Esophagus muscularis mucosa (tissue), 4 donors: Measurements from ENCODE around the gene CSTF3. TPM values are rescaled to one million over a fixed set of nuclear protein-coding genes. Genes with fewer than 3 reads are reported as not detected.

Experiments used
- DNase-seq: peaks from one replicate; pipeline ENCODE4 v3.0.0-alpha.2; 2017; ENCODE audit errors: extremely low spot score
- H3K27ac ChIP-seq, 4 donors: fragments of 200-600 bp; sonication (generic); replicated peaks in 1 of 4; 1 replicate in 3 of 4; 2 replicates in 1 of 4; pipeline ENCODE4 v1.5.1; 2016 to 2019; ENCODE audit warnings: mild to moderate bottlenecking in 1 of 4
- H3K27me3 ChIP-seq, 4 donors: fragments of 200-600 bp; sonication (generic); one replicate each; pipeline versions ENCODE4 v1.5.1 to v1.6.0; 2016 to 2019
- H3K36me3 ChIP-seq, 4 donors: fragments of 200-600 bp; sonication (generic); one replicate each; pipeline ENCODE4 v1.5.1; 2016 to 2019
- H3K4me1 ChIP-seq, 4 donors: fragments of 200-600 bp; sonication (generic); one replicate each; pipeline ENCODE4 v1.5.1; 2016 to 2019
- H3K4me3 ChIP-seq, 4 donors: fragments of 200-600 bp; sonication (generic); 1 replicate in 2 of 4; 2 replicates in 2 of 4; pipeline ENCODE4 v1.5.1; 2016 to 2019; ENCODE audit warnings: mild to moderate bottlenecking in 4 of 4, moderate library complexity in 1 of 4
- H3K9me3 ChIP-seq, 4 donors: fragments of 200-600 bp; sonication (generic); 1 replicate in 3 of 4; 2 replicates in 1 of 4; pipeline ENCODE4 v1.5.1; 2016 to 2019
- EP300 ChIP-seq: sonication (generic); formaldehyde crosslinking; IDR thresholded peaks from one replicate; pipeline ENCODE4 v1.6.1; 2017; ENCODE audit warnings: antibody characterized with exemption
- POLR2A ChIP-seq: fragments of 450-650 bp; IDR thresholded peaks from one replicate; pipeline ENCODE4 v1.6.1; 2017; ENCODE audit warnings: antibody characterized with exemption, moderate library complexity, mild to moderate bottlenecking, low read depth
- POLR2AphosphoS5 ChIP-seq, 2 donors: sonication (generic); formaldehyde crosslinking; IDR thresholded peaks; one replicate each; pipeline ENCODE4 v1.6.1; 2017; ENCODE audit warnings: antibody characterized with exemption in 2 of 2
- WGBS: methylation state at CpG from one replicate; pipeline ENCODE4 v1.1.5; 2018; 5-methylcytosine and 5-hydroxymethylcytosine counted together
- intact Hi-C: fragments of 100-400 bp; cut with DNase I; formaldehyde crosslinking; loops from one replicate; pipeline ENCODE4 v1.15.1; 2023
- total RNA-seq, 4 donors: library from RNA; depleted of rRNA; stranded (reverse); fragments of >200 nt; gene quantifications; one replicate each; pipeline versions ENCODE4 v1.1.0 to v1.2.1, GENCODE V29; 2016
- TF ChIP-seq, protein P1 (sequence below), 3 experiments: fragments of 200-600 bp in 2 of 3; fragments of 450-650 bp in 1 of 3; sonication (generic) in 2 of 3; IDR thresholded peaks; one replicate each; pipeline ENCODE4 v1.5.1; 2017 to 2019; ENCODE audit warnings: antibody characterized with exemption in 3 of 3, mild to moderate bottlenecking in 2 of 3, moderate library complexity in 1 of 3

The CSTF3 gene
- total RNA-seq, 4 donors from 2014 or later, result 7.1 to 12.5 (median 9.5) TPM

DNA sequence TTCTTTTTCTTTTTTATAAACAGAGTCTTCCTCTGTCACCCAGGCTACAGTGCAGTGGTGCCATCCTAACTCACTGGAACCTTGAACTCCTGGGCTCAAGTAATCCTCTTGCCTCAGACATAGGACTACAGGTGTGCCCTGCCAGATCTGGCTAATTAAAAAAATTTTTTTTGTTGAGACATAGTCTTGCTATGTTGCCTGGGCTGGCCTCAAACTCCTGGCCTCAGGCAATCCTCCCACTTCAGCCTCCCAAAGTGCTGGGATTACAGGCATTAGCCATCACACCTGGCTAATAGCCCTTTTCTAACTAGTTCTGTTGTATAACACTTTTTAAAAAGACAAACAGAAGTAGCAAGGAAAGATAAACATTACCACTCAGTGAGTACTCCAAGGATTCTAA is 57.4 kb downstream of the CSTF3 start:
- Histone ChIP-seq H3K4me3 (no peak overlapping the region), H3K27me3 (no peaks in the 10 kb centered on the region), H3K36me3 (peaks cover 20 to 62% (median 54%) of the 10 kb centered on the region in 4 donors), H3K27ac (no peak overlapping the region), H3K9me3 (no peaks in the 10 kb centered on the region), H3K4me1 (no peaks in the 10 kb centered on the region)
- intact Hi-C loops, result no loop called here
- no peak for TF ChIP-seq POLR2A
- TF ChIP-seq POLR2AphosphoS5 (IDR thresholded peaks at IDR 0.05), result no peak
- TF ChIP-seq, protein P1, sequence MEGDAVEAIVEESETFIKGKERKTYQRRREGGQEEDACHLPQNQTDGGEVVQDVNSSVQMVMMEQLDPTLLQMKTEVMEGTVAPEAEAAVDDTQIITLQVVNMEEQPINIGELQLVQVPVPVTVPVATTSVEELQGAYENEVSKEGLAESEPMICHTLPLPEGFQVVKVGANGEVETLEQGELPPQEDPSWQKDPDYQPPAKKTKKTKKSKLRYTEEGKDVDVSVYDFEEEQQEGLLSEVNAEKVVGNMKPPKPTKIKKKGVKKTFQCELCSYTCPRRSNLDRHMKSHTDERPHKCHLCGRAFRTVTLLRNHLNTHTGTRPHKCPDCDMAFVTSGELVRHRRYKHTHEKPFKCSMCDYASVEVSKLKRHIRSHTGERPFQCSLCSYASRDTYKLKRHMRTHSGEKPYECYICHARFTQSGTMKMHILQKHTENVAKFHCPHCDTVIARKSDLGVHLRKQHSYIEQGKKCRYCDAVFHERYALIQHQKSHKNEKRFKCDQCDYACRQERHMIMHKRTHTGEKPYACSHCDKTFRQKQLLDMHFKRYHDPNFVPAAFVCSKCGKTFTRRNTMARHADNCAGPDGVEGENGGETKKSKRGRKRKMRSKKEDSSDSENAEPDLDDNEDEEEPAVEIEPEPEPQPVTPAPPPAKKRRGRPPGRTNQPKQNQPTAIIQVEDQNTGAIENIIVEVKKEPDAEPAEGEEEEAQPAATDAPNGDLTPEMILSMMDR (IDR thresholded peaks at IDR 0.05), result no peak
- DNase-seq, result no peak

DNA sequence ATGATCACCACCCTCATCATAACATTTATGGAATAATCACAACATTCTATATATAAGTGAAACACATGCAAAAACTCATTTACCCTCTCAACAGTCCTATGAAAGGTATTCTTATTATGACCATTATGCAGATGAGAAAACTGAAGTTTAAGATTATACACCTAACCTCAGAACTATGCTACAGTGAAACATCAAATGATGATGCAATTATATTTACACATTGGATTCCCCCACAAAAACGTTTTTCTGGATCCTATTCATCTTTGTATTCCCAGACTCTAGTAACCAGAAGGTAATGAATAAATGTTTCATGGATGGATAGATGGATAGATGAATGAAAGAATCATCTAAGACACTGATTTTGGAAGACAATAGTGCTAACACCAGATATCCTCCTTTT is 67.1 kb downstream of the CSTF3 start:
- intact Hi-C loops, result no loop called here
- Histone ChIP-seq H3K27me3 (no peaks in the 10 kb centered on the region), H3K27ac (no peak overlapping the region), H3K36me3 (peaks cover 13 to 55% (median 27%) of the 10 kb centered on the region in 4 donors), H3K9me3 (no peaks in the 10 kb centered on the region), H3K4me3 (no peak overlapping the region), H3K4me1 (no peaks in the 10 kb centered on the region)
- DNase-seq, result no peak
- TF ChIP-seq EP300 (no peak), POLR2A (no peak), POLR2AphosphoS5 (IDR thresholded peaks at IDR 0.05) (no peak)
- TF ChIP-seq, protein P1 (IDR thresholded peaks at IDR 0.05), result no peak
- 55% methylated on average over 1 of the region's 1 CpG for WGBS

DNA sequence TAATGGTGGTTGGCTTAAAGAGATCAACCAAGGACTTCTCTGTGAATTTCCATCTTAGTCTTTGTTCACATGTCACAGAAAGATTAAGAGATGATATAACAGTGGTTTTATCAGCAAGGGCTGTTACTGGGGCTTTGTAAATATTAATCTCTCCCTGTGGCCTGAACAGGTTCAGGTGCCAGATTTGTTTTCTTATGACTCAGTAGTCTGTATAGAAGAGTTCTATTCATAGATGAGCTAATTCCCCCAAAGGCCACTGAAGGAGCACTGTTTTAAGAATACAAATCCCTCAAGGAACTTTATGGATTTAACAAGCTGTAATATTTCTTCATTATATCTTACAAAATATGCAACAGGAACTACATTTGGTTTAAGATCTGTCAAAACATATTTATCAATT is 71.5 kb downstream of the CSTF3 start:
- Histone ChIP-seq H3K4me1 (no peaks in the 10 kb centered on the region), H3K27ac (no peak overlapping the region), H3K36me3 (peaks cover 7 to 34% (median 18%) of the 10 kb centered on the region in 4 donors), H3K9me3 (no peaks in the 10 kb centered on the region), H3K27me3 (no peaks in the 10 kb centered on the region), H3K4me3 (no peak overlapping the region)
- TF ChIP-seq, protein P1 (IDR thresholded peaks at IDR 0.05), result no peak
- no peak for TF ChIP-seq EP300
- no peak for TF ChIP-seq POLR2AphosphoS5 (IDR thresholded peaks at IDR 0.05)
- TF ChIP-seq POLR2A, result no peak
- intact Hi-C loops, result no loop called here
- no peak for DNase-seq

DNA sequence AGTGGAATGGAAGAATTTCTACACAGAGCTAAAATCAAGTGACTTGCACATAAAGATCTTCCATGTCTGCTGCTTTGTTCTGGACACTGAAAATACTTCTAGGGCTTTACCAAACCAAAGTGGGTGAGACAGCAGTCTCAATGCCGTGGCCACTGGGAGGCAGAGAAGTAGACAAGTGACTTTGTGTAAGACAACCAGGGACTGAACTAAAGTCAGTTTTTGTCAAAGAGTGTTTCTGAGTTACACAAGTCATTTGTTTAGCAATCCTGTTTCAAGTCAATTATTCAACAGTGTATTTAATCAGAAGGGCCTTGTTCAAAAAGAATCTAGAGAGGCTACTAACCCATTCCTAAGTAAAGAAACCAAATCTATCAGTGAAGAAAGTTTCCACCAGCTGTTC is 75.3 kb downstream of the CSTF3 start:
- Histone ChIP-seq H3K4me1 (no peaks in the 10 kb centered on the region), H3K4me3 (no peak overlapping the region), H3K27me3 (no peaks in the 10 kb centered on the region), H3K36me3 (peaks cover 8 to 62% (median 44%) of the 10 kb centered on the region in 4 donors), H3K27ac (no peak overlapping the region), H3K9me3 (no peaks in the 10 kb centered on the region)
- no peak for TF ChIP-seq POLR2AphosphoS5 (IDR thresholded peaks at IDR 0.05)
- TF ChIP-seq, protein P1 (IDR thresholded peaks at IDR 0.05), result no peak
- no peak for TF ChIP-seq POLR2A
- TF ChIP-seq EP300, result no peak
- DNase-seq, result no peak
- WGBS, result 92% methylated on average over 1 of the region's 1 CpG
- intact Hi-C loops, result no loop called here

DNA sequence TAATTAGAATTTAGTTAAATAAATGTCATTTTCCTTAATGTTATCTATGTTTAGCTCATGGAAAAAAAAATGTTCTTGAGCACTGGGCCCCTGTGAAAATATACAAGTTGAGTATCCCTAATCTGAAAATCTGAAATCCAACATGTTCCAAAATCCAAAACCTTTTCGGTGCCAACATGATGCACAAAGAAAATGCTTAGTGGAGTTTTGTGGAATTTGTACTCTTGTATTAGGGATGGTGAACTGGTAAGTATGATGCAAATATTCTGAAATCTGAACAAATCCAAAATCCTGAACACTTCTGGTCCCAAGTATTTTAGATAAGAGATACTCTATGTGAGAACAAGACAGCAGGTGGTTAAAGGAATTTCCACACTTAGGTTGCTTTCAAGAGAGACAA is 77.4 kb downstream of the CSTF3 start:
- TF ChIP-seq, protein P1 (IDR thresholded peaks at IDR 0.05), result no peak
- TF ChIP-seq POLR2A, result no peak
- no peak overlapping the region for H3K27ac ChIP-seq
- H3K27me3 ChIP-seq, result no peaks in the 10 kb centered on the region
- DNase-seq, result no peak
- intact Hi-C loops, result no loop called here
- no peaks in the 10 kb centered on the region for H3K9me3 ChIP-seq
- H3K4me1 ChIP-seq, result no peaks in the 10 kb centered on the region
- WGBS, result 100% methylated on average over 1 of the region's 1 CpG
- no peak overlapping the region for H3K4me3 ChIP-seq
- peaks cover 15 to 76% (median 56%) of the 10 kb centered on the region in 4 donors for H3K36me3 ChIP-seq
